Non-pigmented ciliary epithelial cell (primary cell): ENCODE data around the gene CYTH1.

Experiments used
- DNase-seq: peaks from one replicate; pipeline ENCODE4 v3.0.0-alpha.2; 2010; ENCODE audit warnings: low read depth

The CYTH1 gene

GRCh38 chr17:78734793-78735641 is 47.1 kb downstream of the CYTH1 start:
- no peak for DNase-seq

- no peak for DNase-seq
Observed at GRCh38 chr17:78732354-78732753, 49.7 kb downstream of the CYTH1 start.

- DNase-seq: no peak
Observed at GRCh38 chr17:78731904-78732303, 50.2 kb downstream of the CYTH1 start.

GRCh38 chr17:78729641-78730040 is 52.4 kb downstream of the CYTH1 start:
- DNase-seq: no peak

- DNase-seq: no peak
Observed at GRCh38 chr17:78728495-78728894, 53.6 kb downstream of the CYTH1 start.

- DNase-seq: no peak
Observed at GRCh38 chr17:78727476-78728229, 54.4 kb downstream of the CYTH1 start.

- DNase-seq: no peak
Observed at GRCh38 chr17:78727057-78727456, 55.0 kb downstream of the CYTH1 start.

- no peak for DNase-seq
Observed at GRCh38 chr17:78726513-78726912, 55.6 kb downstream of the CYTH1 start.

GRCh38 chr17:78725448-78726021 is 56.5 kb downstream of the CYTH1 start:
- no peak for DNase-seq

GRCh38 chr17:78724999-78725398 is 57.1 kb downstream of the CYTH1 start:
- no peak for DNase-seq

- no peak for DNase-seq
Observed at GRCh38 chr17:78724544-78724943, 57.5 kb downstream of the CYTH1 start.

GRCh38 chr17:78723957-78724356 is 58.1 kb downstream of the CYTH1 start:
- DNase-seq: no peak

GRCh38 chr17:78723001-78723796 is 58.9 kb downstream of the CYTH1 start:
- no peak for DNase-seq

GRCh38 chr17:78722246-78722761 is 59.8 kb downstream of the CYTH1 start:
- DNase-seq: no peak

GRCh38 chr17:78719630-78720298 is 62.3 kb downstream of the CYTH1 start:
- no peak for DNase-seq

- DNase-seq: no peak
Observed at GRCh38 chr17:78718575-78719208, 63.4 kb downstream of the CYTH1 start.

GRCh38 chr17:78717431-78717980 is 64.6 kb downstream of the CYTH1 start:
- DNase-seq: no peak

GRCh38 chr17:78716814-78717393 is 65.2 kb downstream of the CYTH1 start:
- no peak for DNase-seq

GRCh38 chr17:78716292-78716691 is 65.8 kb downstream of the CYTH1 start:
- DNase-seq: no peak

GRCh38 chr17:78715876-78716275 is 66.2 kb downstream of the CYTH1 start:
- no peak for DNase-seq
